Activated CD4-positive, alpha-beta T cell treated with anti-CD3 and anti-CD28 coated beads, Interleukin-2, Interleukin-6, amounts not matched to agents 100 ng/mL and 50 ng/mL, durations not matched to agents 16 hours and 8 hours (primary cell): ENCODE data around the gene IHH.
A peak's percentile ranks its signal among the peaks of the same experiment; 100 is the strongest.

Experiments
- DNase-seq: peaks from one replicate; pipeline ENCODE4 v3.0.0-alpha.2; 2020

Gene IHH

GRCh38 chr2:219073413-219074129, 12.8 kb upstream of the IHH start:
- peak; percentile 49 for DNase-seq

- DNase-seq = no peak
These were observed 12.1 kb upstream of the IHH start for GRCh38 chr2:219072741-219073250.

- no peak for DNase-seq
These were observed 10.6 kb upstream of the IHH start for GRCh38 chr2:219071131-219071816.

GRCh38 chr2:219065484-219065883, 4.8 kb upstream of the IHH start:
- DNase-seq = no peak

GRCh38 chr2:219062081-219062480, 1.4 kb upstream of the IHH start:
- DNase-seq = no peak

- no peak for DNase-seq
These were observed 717 bp downstream of the IHH start for GRCh38 chr2:219059725-219060682.

- no peak for DNase-seq
These were observed 1.4 kb downstream of the IHH start for GRCh38 chr2:219059375-219059724.

GRCh38 chr2:219058541-219059374, 2.0 kb downstream of the IHH start:
- no peak for DNase-seq

GRCh38 chr2:219057709-219058540, 2.8 kb downstream of the IHH start:
- DNase-seq = peak; percentile 85

GRCh38 chr2:219056896-219057708, 3.6 kb downstream of the IHH start:
- no peak for DNase-seq

GRCh38 chr2:219056176-219056895, 4.4 kb downstream of the IHH start:
- DNase-seq = no peak

GRCh38 chr2:219054956-219055903, 5.5 kb downstream of the IHH start:
- no peak for DNase-seq

- no peak for DNase-seq
These were observed 11.4 kb downstream of the IHH start for GRCh38 chr2:219049282-219049681.

- no peak for DNase-seq
These were observed 14.7 kb downstream of the IHH start for GRCh38 chr2:219045937-219046550.

- no peak for DNase-seq
These were observed 18.0 kb downstream of the IHH start for GRCh38 chr2:219042750-219043149.

- DNase-seq = no peak
These were observed 18.6 kb downstream of the IHH start for GRCh38 chr2:219042157-219042556.

- peak; percentile 41 for DNase-seq
These were observed 19.5 kb downstream of the IHH start, which contains the start of gene CFAP65 for GRCh38 chr2:219041252-219041651. TSS of gene CFAP65 (minus strand) at chr2:219041516. CDS start at chr2:219039048, 2,468 bp downstream.

GRCh38 chr2:219038600-219038999, 22.1 kb downstream of the IHH start:
- DNase-seq = no peak
